HL-60 (cell line): ENCODE measurements around the gene OR6T1.

Experiments used
- DNase-seq, 2 experiments: peaks; one replicate each; pipeline ENCODE4 v3.0.0-alpha.2; 2010 to 2020; ENCODE audit warnings: low read depth in 1 of 2, low spot score in 1 of 2
- H3K27ac ChIP-seq: fragments of 250-450 bp; sonication (Bioruptor Pico); replicated peaks from 2 replicates; pipeline ENCODE4 v1.5.1; 2020; ENCODE audit warnings: mild to moderate bottlenecking, moderate library complexity
- H3K27me3 ChIP-seq: fragments of 250-450 bp; sonication (Bioruptor Pico); 2 replicates; pipeline ENCODE4 v1.5.1; 2021; ENCODE audit warnings: mild to moderate bottlenecking, moderate library complexity; ENCODE audit not compliant: insufficient read depth, poor library complexity, severe bottlenecking
- H3K4me3 ChIP-seq: replicated peaks from 2 replicates; pipeline ENCODE4 v1.5.1; 2011; ENCODE audit warnings: mild to moderate bottlenecking, control low read depth, low read length; ENCODE audit not compliant: insufficient read depth
- GABPA ChIP-seq: IDR thresholded peaks from 2 replicates; pipeline ENCODE4 v1.6.1; 2012; ENCODE audit warnings: low read depth
- POLR2AphosphoS5 ChIP-seq: IDR thresholded peaks from 2 replicates; pipeline ENCODE4 v1.6.1; 2012; ENCODE audit warnings: low read depth
- SPI1 ChIP-seq: IDR thresholded peaks from 2 replicates; pipeline ENCODE4 v1.6.1; 2012; ENCODE audit warnings: low read depth, mild to moderate bottlenecking, borderline replicate concordance
- long read RNA-seq: library from polyadenylated mRNA; unstranded; transcript quantifications from one replicate; pipeline ENCODE4 v2.0.0, GENCODE V29; 2020
- TF ChIP-seq, protein P1 (sequence below): IDR thresholded peaks from 2 replicates; pipeline ENCODE4 v1.6.1; 2012; ENCODE audit warnings: low read depth; ENCODE audit not compliant: insufficient replicate concordance
- TF ChIP-seq, protein P2 (sequence below): IDR thresholded peaks from one replicate; pipeline ENCODE4 v1.5.1; 2011; ENCODE audit warnings: low read length, control low read depth, inconsistent platforms; ENCODE audit not compliant: insufficient read depth

The OR6T1 gene, protein sequence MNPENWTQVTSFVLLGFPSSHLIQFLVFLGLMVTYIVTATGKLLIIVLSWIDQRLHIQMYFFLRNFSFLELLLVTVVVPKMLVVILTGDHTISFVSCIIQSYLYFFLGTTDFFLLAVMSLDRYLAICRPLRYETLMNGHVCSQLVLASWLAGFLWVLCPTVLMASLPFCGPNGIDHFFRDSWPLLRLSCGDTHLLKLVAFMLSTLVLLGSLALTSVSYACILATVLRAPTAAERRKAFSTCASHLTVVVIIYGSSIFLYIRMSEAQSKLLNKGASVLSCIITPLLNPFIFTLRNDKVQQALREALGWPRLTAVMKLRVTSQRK
- long read RNA-seq, result 0 reads

DNA sequence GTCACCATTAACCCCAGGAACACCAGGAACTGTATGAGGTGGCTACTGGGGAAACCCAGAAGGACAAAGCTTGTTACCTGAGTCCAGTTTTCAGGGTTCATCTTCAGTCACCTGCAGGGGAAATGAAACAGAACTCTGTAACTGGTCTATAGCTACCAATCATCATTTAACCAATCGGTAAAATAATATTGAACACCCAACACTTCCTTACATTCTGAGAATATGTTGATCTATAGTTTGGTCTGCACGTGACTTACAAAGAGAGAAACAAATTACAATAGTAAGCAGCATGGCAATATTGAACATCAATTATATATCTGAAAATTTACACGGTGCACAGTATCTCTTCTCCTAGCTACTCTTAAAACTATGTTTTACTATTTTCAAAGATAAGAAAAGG, at the start of gene OR6T1:
Gene OR6T1, minus strand, starts transcription at position 101 of the 400 bp plus-strand sequence. Its CDS starts 0 bp downstream, at position 101.
- no peak for DNase-seq
- no peaks in the 10 kb centered on the region for H3K27me3 ChIP-seq
- TF ChIP-seq GABPA (no peak), SPI1 (no peak), POLR2AphosphoS5 (no peak)
- TF ChIP-seq, protein P1, sequence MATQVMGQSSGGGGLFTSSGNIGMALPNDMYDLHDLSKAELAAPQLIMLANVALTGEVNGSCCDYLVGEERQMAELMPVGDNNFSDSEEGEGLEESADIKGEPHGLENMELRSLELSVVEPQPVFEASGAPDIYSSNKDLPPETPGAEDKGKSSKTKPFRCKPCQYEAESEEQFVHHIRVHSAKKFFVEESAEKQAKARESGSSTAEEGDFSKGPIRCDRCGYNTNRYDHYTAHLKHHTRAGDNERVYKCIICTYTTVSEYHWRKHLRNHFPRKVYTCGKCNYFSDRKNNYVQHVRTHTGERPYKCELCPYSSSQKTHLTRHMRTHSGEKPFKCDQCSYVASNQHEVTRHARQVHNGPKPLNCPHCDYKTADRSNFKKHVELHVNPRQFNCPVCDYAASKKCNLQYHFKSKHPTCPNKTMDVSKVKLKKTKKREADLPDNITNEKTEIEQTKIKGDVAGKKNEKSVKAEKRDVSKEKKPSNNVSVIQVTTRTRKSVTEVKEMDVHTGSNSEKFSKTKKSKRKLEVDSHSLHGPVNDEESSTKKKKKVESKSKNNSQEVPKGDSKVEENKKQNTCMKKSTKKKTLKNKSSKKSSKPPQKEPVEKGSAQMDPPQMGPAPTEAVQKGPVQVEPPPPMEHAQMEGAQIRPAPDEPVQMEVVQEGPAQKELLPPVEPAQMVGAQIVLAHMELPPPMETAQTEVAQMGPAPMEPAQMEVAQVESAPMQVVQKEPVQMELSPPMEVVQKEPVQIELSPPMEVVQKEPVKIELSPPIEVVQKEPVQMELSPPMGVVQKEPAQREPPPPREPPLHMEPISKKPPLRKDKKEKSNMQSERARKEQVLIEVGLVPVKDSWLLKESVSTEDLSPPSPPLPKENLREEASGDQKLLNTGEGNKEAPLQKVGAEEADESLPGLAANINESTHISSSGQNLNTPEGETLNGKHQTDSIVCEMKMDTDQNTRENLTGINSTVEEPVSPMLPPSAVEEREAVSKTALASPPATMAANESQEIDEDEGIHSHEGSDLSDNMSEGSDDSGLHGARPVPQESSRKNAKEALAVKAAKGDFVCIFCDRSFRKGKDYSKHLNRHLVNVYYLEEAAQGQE, result no peak
- TF ChIP-seq, protein P2, sequence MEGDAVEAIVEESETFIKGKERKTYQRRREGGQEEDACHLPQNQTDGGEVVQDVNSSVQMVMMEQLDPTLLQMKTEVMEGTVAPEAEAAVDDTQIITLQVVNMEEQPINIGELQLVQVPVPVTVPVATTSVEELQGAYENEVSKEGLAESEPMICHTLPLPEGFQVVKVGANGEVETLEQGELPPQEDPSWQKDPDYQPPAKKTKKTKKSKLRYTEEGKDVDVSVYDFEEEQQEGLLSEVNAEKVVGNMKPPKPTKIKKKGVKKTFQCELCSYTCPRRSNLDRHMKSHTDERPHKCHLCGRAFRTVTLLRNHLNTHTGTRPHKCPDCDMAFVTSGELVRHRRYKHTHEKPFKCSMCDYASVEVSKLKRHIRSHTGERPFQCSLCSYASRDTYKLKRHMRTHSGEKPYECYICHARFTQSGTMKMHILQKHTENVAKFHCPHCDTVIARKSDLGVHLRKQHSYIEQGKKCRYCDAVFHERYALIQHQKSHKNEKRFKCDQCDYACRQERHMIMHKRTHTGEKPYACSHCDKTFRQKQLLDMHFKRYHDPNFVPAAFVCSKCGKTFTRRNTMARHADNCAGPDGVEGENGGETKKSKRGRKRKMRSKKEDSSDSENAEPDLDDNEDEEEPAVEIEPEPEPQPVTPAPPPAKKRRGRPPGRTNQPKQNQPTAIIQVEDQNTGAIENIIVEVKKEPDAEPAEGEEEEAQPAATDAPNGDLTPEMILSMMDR, result no peak
- H3K27ac ChIP-seq, result no peak within 1 kb of the TSS
- no peak within 1 kb of the TSS for H3K4me3 ChIP-seq

DNA sequence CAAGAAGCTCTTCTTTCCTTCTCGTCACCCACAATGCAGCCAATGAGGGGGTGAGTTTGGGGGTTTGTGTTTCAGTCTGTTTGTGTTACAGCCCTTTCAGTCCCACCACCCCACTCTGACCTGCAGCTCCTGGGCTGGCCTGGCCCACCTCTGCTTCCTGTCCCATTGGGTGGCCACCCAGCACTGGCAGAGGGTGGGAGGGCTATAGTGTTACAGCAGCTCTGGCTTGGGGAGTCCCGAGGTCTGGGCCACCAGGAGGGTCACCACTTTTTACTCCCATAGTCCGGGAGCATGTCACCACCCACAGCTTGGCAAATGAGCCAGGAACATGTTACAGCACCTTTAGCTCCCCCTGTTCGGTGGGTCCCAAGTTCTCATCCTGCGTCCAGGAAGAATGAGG, 35.7 kb upstream of the OR6T1 start:
- H3K27me3 ChIP-seq, result peaks cover 5% of the 10 kb centered on the region
- no peak overlapping the region for H3K4me3 ChIP-seq
- TF ChIP-seq SPI1 (no peak), POLR2AphosphoS5 (no peak), GABPA (no peak)
- TF ChIP-seq, protein P1, result no peak
- TF ChIP-seq, protein P2, result no peak
- DNase-seq, result no peak
- H3K27ac ChIP-seq, result no peak overlapping the region

DNA sequence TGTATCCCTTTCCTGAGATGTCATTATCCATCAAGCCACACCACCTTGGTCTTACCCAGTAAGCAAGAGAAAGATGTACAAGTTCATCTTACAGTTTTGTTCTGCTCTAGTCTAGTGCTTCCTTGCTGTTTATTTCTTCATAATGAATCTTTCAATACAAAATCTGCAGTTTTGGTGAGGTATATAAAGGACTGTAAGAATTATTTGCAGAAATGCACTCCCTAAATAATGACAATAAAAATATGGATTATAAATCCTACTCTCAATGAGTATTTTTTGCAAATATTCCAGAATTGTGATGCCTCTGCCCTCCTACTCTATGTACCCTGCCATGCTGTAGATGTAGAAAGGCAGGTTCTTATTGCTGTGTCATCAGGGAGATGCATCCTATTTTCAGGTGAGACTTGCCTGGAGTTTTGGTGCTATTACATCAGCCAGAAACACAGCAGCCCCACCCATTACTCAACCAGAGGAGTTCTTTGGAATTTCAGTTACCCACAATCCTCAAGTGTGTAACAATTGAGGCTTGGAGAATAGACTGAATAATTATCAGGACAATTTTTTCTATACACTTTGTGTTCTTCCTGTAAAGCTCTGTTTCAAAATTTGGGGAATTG, 34.2 kb upstream of the OR6T1 start, which contains the start of gene OR10S1:
Gene OR10S1, minus strand, starts transcription at position 51 of the 617 bp plus-strand sequence. CDS start 117 bp downstream, outside the sequence.
- no peak for DNase-seq
- H3K4me3 ChIP-seq, result no peak within 1 kb of the TSS
- TF ChIP-seq SPI1, result no peak
- TF ChIP-seq, protein P1, result no peak
- TF ChIP-seq, protein P2, result no peak
- no peak for TF ChIP-seq GABPA
- no peak for TF ChIP-seq POLR2AphosphoS5
- H3K27ac ChIP-seq, result no peak within 1 kb of the TSS
- H3K27me3 ChIP-seq, result peaks cover 3% of the 10 kb centered on the region
